ENCODE measurements around the gene SEMA3B.
"Not testable (repeated sequence)": the region's sequence is repeated elsewhere in the genome, so short reads cannot be mapped to it uniquely, and the experiment has no call there.

The SEMA3B gene

GRCh38 chr3:50258979-50259378, 10.0 kb upstream of the SEMA3B start:
- DNase-seq (ENCODE audit: low read depth, low spot score) = no peak

- no peak for DNase-seq (ENCODE audit: low read depth, low spot score)
These were observed 9.4 kb upstream of the SEMA3B start for GRCh38 chr3:50259432-50260026.

DNA sequence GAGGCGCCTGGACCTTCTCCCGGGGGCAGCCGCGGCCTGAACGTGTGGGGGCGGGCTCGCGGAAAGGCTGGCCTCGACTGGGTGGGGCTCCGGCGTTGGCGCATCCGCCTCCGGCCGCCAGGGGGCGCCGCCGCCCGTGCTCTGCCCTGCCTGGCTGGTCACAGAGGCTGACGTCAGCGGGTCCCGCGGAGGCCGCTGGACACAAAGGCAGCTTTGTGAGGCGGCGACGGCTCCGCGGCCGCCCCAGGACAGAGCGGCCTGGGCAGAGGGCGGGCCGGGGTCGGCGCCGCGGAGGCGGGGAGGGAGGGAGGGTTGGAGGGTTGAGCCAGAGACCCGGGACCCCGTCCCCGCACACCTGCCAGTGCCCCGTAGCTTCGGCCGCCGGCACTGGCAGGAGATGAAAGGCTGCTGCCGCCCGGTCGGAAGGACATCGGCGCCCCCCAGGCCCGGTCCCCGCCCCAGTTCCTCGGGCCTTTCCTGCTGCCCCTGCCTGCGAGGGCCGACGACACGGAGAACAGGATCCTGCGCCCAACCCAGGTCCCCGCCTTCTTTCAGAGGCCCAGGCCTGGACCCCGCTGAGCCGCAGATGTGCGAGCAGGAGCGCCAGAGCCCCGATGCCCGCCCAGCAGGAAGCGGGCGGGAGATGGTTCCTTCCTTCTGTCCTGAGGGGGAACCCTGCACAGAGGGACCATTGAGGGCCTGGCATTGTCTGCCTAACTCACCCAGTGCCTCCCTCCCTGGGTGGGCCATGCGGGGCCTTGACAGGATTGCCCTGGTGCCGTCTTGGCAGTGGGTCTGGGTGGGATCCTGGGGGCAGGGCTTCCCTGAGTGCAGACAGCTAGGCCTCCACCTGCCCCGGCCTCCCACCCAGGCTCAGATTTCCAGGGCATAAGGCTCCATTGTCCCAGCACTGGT, 8.7 kb upstream of the SEMA3B start:
- DNase-seq (ENCODE audit: low read depth, low spot score) = no peak

DNA sequence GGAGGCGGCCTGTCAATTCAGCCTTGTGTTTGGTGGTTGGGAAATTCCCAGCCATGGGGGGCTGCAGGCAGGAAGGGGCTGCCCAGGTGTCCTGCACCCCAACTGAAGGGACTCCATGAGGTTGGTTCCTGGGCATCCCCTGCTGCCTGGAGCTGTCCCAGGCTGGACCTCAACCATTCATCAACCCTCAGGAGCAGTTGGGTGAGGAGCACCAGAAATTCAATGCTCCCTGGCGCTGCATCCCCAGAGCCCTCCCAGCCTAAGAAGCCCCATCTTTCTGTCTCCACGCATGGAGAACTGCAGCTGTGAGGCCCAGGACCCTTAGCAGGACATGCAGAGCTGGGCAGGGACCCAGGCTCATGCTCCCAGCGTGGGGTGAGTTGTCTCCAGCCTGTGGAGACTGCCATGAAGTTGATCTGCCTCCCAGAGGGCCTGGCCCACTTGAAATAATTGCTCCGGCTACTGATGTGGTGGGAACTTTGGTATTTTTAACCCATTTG, 8.0 kb upstream of the SEMA3B start:
- DNase-seq (ENCODE audit: low read depth, low spot score) = no peak

DNA sequence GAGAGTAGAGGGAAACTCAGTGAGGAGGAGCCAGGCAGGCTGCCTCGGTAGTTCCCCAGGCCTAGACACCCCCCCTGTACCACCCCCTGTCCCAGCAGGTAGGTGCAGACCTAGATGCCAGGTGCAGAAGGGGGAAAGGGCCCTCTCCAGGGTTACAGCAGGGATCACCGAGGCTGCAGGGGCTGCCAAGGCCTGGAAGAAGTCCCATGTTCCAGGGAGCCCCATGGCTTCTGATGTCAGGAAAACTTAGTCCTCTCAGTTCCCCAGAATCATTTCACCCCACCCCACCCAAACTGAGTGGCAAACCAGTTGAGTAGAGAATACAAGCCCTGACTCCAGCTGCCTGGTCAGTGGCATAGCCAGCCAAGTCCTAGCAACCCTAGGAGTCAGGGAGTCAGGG, 7.4 kb upstream of the SEMA3B start:
- DNase-seq (ENCODE audit: low read depth, low spot score) = no peak

DNA sequence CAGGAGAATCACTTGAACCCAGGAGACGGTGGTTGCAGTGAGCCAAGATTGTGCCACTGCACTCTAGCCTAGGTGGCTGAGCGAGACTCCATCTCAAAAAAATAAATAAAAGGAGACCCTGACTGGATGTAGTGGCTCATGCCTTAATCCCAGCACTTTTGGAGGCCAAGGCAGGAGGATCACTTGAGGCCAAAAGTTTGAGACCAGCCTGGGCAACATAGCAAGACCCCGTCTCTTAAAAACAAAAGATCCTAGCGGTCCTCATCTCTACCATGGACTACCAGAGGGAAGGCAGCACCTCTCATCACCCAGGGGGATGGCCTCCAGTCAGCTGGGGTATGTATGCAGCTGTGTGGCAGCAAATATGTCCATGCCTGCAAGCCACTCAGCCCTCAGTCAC, 6.7 kb upstream of the SEMA3B start:
- DNase-seq (ENCODE audit: low read depth, low spot score) = not testable (repeated sequence)

DNA sequence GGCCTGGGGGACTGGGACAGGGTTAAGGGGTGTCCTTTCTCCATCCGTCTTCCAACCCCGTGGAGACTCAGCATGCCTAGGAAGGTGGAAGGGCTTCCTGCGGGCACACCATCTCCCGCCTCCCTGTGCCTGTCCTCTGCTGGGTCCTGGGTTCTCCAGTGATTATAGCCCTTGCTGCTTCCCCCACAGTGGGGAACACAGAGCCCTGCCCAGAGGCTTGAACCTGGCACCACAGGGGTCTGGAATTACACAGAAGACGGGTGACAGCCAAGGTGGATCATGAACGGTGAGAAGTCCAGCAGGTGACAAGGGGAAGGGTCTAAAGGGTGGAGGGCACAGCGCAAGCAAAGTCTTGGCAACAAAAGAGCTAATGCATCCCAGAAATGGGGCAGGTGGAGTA, 6.2 kb upstream of the SEMA3B start:
- DNase-seq (ENCODE audit: low read depth, low spot score) = no peak

DNA sequence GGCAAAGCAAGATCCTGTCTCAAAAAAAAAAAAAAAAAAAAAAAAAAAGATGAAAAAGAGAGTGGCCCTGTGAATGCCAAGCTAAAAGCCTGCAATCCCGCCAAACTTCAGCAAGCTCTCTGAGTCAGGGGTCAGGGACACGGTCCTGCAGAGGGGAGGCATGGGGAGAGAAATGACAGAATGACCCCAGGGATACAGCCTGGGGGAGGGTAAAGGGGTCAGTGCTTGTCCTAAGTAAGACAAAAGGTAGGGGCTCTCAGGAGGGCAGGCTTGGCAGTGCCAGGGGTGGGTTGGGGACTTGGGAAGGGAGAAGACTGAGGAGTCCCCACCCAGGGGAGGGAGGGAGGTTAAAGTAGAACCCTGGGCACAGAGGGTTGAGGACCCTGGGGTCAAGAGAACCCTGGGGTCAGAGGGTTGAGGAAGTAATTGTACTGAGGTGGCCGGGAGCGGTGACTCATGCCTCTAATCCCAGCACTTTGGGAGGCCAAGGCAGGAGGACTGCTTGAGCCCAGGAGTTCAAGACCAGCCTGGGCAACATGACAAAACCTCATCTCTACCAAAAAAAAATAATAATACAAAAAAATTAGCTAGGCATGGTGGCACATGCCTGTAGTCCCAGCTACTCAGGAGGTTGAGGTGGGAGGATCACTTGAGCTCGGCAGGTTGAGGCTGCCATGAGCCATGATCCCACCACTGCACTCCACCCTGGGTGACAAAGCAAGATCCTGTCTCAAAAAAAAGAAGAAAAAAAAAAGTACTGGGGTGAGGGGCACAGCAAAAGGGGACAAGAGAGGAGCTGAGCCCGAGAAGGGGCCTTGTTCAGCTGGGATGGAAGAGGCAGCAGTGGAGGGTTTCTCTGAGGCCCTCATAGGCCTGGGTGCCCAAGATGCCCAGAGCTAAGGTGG, 5.2 kb upstream of the SEMA3B start:
- no peak for DNase-seq (ENCODE audit: low read depth, low spot score)

- DNase-seq (ENCODE audit: low read depth, low spot score) = peak; percentile 89
These were observed 4.5 kb upstream of the SEMA3B start for GRCh38 chr3:50264383-50264963.

GRCh38 chr3:50264964-50265485, 3.9 kb upstream of the SEMA3B start:
- no peak for DNase-seq (ENCODE audit: low read depth, low spot score)

DNA sequence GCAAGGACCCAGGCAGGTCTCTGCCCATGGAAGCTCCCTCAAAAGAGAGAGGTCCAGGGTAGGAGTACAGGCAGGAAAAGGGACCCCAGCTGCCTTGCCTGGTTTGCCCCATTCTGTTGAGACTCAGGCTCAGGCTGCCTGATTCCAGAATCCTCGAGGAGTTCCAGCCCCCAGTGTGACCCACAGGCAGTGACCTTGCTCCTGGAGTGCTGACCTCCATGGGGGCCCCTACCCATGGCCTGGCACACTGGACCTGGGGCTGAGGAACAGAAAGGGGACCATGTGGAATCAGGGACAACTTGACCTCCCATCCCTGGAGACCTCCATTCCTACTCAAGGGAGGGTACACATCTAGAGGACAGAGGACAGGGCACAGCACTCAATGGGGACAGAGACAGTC, 3.4 kb upstream of the SEMA3B start:
- no peak for DNase-seq (ENCODE audit: low read depth, low spot score)

GRCh38 chr3:50266017-50266416, 2.9 kb upstream of the SEMA3B start:
- no peak for DNase-seq (ENCODE audit: low read depth, low spot score)

DNA sequence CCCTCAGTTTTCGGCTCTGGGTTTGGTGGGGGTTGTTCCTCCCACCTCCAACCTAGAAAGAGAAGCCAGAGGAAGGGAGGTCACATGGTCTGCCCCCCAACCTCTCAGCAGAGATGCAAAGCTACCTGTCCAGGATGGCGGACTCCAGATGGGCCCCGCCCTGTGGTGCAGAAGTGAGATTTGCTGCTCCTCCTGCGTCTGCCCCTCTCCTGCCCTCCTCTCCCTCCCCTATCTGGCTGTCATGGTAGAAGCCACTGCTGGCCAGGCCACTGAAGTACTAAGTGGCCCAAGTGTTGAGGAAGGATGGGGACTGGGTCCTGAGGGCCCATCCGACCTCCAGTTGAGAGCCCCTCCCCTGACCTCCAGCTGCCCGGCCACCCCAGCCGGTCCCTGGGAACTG, 2.1 kb upstream of the SEMA3B start:
- no peak for DNase-seq (ENCODE audit: low read depth, low spot score)

- DNase-seq (ENCODE audit: low read depth, low spot score) = no peak
These were observed 1.6 kb upstream of the SEMA3B start for GRCh38 chr3:50267280-50267913.

DNA sequence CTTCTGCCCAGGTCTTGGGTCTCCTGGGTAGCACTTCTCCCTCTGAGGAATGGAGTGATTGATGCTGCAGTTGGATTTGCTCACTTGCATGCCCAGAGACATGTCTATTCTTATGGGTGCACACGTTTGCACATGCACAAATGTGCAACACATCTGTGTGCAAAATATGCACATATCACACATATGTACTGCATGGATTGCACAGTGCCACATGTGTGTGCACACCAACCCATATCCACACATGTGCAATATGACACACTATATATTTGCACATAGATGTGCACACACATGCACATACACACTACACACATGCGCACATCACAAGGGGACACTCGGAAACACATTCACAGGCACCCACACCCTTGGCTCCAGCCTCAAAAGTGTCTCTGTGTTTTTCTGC, 671 bp upstream of the SEMA3B start:
- no peak for DNase-seq (ENCODE audit: low read depth, low spot score)

GRCh38 chr3:50269460-50269859, 513 bp downstream of the SEMA3B start:
- DNase-seq (ENCODE audit: low read depth, low spot score) = no peak

DNA sequence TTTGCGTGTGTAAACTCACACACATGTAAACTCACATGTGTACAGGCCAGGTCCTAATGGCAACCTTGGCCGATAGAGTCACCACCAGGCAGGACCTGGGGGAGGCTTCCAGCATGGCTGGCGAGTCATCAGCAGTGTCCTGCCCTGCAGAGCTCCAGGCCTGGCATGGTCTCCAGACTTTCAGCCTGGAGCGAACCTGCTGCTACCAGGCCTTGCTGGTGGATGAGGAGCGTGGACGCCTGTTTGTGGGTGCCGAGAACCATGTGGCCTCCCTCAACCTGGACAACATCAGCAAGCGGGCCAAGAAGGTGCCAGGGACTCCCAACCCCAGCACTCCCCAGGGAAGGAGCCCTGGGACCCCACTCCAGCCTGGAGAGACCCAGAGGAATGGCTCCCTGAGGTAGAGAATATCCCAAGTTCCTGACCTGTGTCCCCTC, 1.0 kb downstream of the SEMA3B start:
- DNase-seq (ENCODE audit: low read depth, low spot score) = no peak

GRCh38 chr3:50270422-50271224, 1.7 kb downstream of the SEMA3B start:
- DNase-seq (ENCODE audit: low read depth, low spot score) = no peak

DNA sequence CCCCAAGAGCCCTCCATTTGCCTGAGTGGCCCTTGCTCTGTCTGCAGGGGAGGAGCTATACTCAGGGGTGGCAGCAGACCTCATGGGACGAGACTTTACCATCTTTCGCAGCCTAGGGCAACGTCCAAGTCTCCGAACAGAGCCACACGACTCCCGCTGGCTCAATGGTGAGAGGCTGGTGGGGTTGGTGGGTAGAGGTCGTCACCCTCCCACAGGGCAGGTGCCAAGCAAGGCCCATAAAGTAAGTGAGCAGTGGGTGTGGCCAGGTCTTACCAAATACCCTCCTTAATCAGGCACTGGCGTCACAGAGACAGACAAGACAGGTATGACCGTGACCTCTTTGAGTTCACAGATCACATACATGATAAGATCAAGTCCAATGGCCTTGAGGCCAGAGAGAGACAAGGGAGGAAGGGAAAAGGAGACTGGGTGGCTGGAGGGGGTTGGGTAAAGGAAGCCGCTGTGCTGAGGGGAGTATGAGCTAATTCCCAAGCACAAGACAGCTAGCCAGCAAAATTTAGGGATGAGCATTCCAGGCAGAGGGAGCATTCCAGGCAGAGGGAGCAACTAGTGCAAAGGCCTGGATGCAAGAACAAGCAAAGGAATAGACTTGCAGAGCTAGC, 2.5 kb downstream of the SEMA3B start:
- no peak for DNase-seq (ENCODE audit: low read depth, low spot score)

- DNase-seq (ENCODE audit: low read depth, low spot score) = not testable (repeated sequence)
These were observed 3.6 kb downstream of the SEMA3B start for GRCh38 chr3:50272538-50272910.
